ENCODE data around the gene NXT1. TPM values are rescaled to one million over a fixed set of nuclear protein-coding genes. Genes with fewer than 3 reads are reported as not detected.

The NXT1 gene
- total RNA-seq, 2 experiments from 2014 or later, result 35.8 to 37.8 TPM

GRCh38 chr20:23369072-23369823 is 18.7 kb downstream of the NXT1 start:
- DNase-seq, result no peak
- ATAC-seq, result no peak
- CTCF ChIA-PET, result no interaction called here
- H3K36me3 Mint-ChIP-seq (ENCODE audit: low read depth), result peaks cover 58% of the 10 kb centered on the region
- no peaks in the 10 kb centered on the region for H3K27me3 Mint-ChIP-seq
- H3K9me3 Mint-ChIP-seq, result no peaks in the 10 kb centered on the region
- POLR2A ChIA-PET, result interaction anchor here (0.6 to 3.3 kb wide), 3 partner anchors 10 to 30 kb away, joined by 3 to 16 read pairs (median 3); no protein-coding TSS in a partner anchor
- no peak overlapping the region for H3K4me3 Mint-ChIP-seq
- peaks cover 36% of the 10 kb centered on the region for H3K4me1 Mint-ChIP-seq (ENCODE audit: low read depth)
- TF ChIP-seq CTCF (IDR thresholded peaks at IDR 0.05), result no peak
- intact Hi-C loops (cut with micrococcal nuclease), result loop anchor here (5.0 to 10.0 kb wide), 2 partner anchors 38 to 236 kb away; partner anchors contain the start of gene CST9
- H3K27ac Mint-ChIP-seq, result peak overlapping the region; percentile 57

- POLR2A ChIA-PET, result no interaction called here
- no peak overlapping the region for H3K4me3 Mint-ChIP-seq
- TF ChIP-seq CTCF (IDR thresholded peaks at IDR 0.05), result no peak
- peaks cover 55% of the 10 kb centered on the region for H3K36me3 Mint-ChIP-seq (ENCODE audit: low read depth)
- intact Hi-C loops (cut with micrococcal nuclease), result no loop called here
- no peaks in the 10 kb centered on the region for H3K27me3 Mint-ChIP-seq
- peaks cover 26% of the 10 kb centered on the region for H3K4me1 Mint-ChIP-seq (ENCODE audit: low read depth)
- ATAC-seq, result no peak
- no peaks in the 10 kb centered on the region for H3K9me3 Mint-ChIP-seq
- no peak for DNase-seq
- no peak overlapping the region for H3K27ac Mint-ChIP-seq
- CTCF ChIA-PET, result interaction anchor here (1.0 kb wide), 1 partner anchor 29 kb away, joined by 3 read pairs; no protein-coding TSS in a partner anchor
These were observed 19.7 kb downstream of the NXT1 start for GRCh38 chr20:23370274-23370673.

- peak overlapping the region; percentile 52 for H3K27ac Mint-ChIP-seq
- ATAC-seq (no peak), DNase-seq (no peak)
- no peaks in the 10 kb centered on the region for H3K27me3 Mint-ChIP-seq
- H3K4me1 Mint-ChIP-seq (ENCODE audit: low read depth), result peaks cover 27% of the 10 kb centered on the region
- no peaks in the 10 kb centered on the region for H3K9me3 Mint-ChIP-seq
- ChIA-PET CTCF (no interaction called here), POLR2A (no interaction called here)
- H3K36me3 Mint-ChIP-seq (ENCODE audit: low read depth), result peaks cover 60% of the 10 kb centered on the region
- intact Hi-C loops (cut with micrococcal nuclease), result no loop called here
- TF ChIP-seq CTCF (IDR thresholded peaks at IDR 0.05), result no peak
- no peak overlapping the region for H3K4me3 Mint-ChIP-seq
These were observed 20.3 kb downstream of the NXT1 start for GRCh38 chr20:23370873-23371272.

- Mint-ChIP-seq H3K27me3 (no peaks in the 10 kb centered on the region), H3K27ac (peak overlapping the region; percentile 52), H3K4me3 (no peak overlapping the region), H3K9me3 (no peaks in the 10 kb centered on the region), H3K4me1 (ENCODE audit: low read depth) (peaks cover 21% of the 10 kb centered on the region), H3K36me3 (ENCODE audit: low read depth) (peaks cover 60% of the 10 kb centered on the region)
- no peak for TF ChIP-seq CTCF (IDR thresholded peaks at IDR 0.05)
- ATAC-seq (no peak), DNase-seq (no peak)
- intact Hi-C loops (cut with micrococcal nuclease), result no loop called here
- ChIA-PET CTCF (no interaction called here), POLR2A (no interaction called here)
These were observed 20.9 kb downstream of the NXT1 start for GRCh38 chr20:23371496-23371895.

GRCh38 chr20:23374441-23374840 is 23.9 kb downstream of the NXT1 start:
- Mint-ChIP-seq H3K4me1 (ENCODE audit: low read depth) (peaks cover 3% of the 10 kb centered on the region), H3K27me3 (no peaks in the 10 kb centered on the region), H3K36me3 (ENCODE audit: low read depth) (peaks cover 53% of the 10 kb centered on the region), H3K27ac (no peak overlapping the region), H3K4me3 (no peak overlapping the region), H3K9me3 (no peaks in the 10 kb centered on the region)
- DNase-seq (no peak), ATAC-seq (no peak)
- TF ChIP-seq CTCF (IDR thresholded peaks at IDR 0.05), result no peak
- intact Hi-C loops (cut with micrococcal nuclease), result no loop called here
- CTCF ChIA-PET, result interaction anchor here (0.9 kb wide), 1 partner anchor 31 kb away, joined by 3 read pairs; no protein-coding TSS in a partner anchor
- POLR2A ChIA-PET, result interaction anchor here (1.0 to 2.0 kb wide), 2 partner anchors 24 to 46 kb away, joined by 3 to 6 read pairs; partner anchors contain the start of gene NXT1

Measured in activated CD8-positive, alpha-beta T cell treated with anti-CD3 and anti-CD28 coated beads for 36 hours (primary cell).